ENCODE results near the gene TGFBR3. TPM values are rescaled to one million over a fixed set of nuclear protein-coding genes. Genes with fewer than 3 reads are reported as not detected.

TGFBR3 gene
- total and polyA plus RNA-seq, 2 of the 13 experiments (the other 11 are each of a cell fraction or from before 2014, with no cell fraction given): 76.5 to 195 TPM

GRCh38 chr1:91854852-91855534 lies 31.0 kb downstream of the TGFBR3 start:
- ATAC-seq (no peak), DNase-seq (ENCODE audit: low spot score) (no peak), FAIRE-seq (no peak)
- Histone ChIP-seq H3K36me3 (replicated peaks in 1 of 2; ENCODE audit: control insufficient read depth in 1 of 2, insufficient read depth in 2 of 2, low read length in 2 of 2) (peaks cover 14 to 55% of the 10 kb centered on the region in 2 experiments), H3K79me2 (ENCODE audit: insufficient read depth, low read length) (peaks cover 92% of the 10 kb centered on the region), H3K4me2 (ENCODE audit: low read depth, low read length) (no peak overlapping the region), H3K9me3 (ENCODE audit: low read length) (no peaks in the 10 kb centered on the region), H4K20me1 (ENCODE audit: insufficient read depth, low read length) (peaks cover 34% of the 10 kb centered on the region), H3K4me3 (replicated peaks in 1 of 3; ENCODE audit: insufficient read depth in 1 of 3, low read depth in 2 of 3, low read length in 3 of 3) (no peak overlapping the region), H3K4me1 (ENCODE audit: insufficient read depth, low read length) (peaks cover 38% of the 10 kb centered on the region), H3K27ac (ENCODE audit: extremely low read length, insufficient read depth, low read length) (no peak overlapping the region), H3K27me3 (ENCODE audit: control insufficient read depth in 1 of 2, insufficient read depth in 2 of 2, low read length in 2 of 2) (no peaks in the 10 kb centered on the region), H3K9ac (ENCODE audit: insufficient read depth, low read depth, low read length) (no peak overlapping the region), H2AFZ (ENCODE audit: low read length) (no peak overlapping the region)
- CTCF ChIA-PET (ENCODE audit: low intra/inter-chr PET ratio, low total read pairs): no interaction called here
- POLR2A ChIA-PET: no interaction called here
- BruUV-seq (replicated peaks): no TSS peak
- in situ Hi-C loops (cut with HindIII; ENCODE audit: extremely low pct_ligation_motif_present, low pct_unique_long_range_greater_than_20kb): no loop called here
- intact Hi-C loops (cut with micrococcal nuclease; ENCODE audit: unreplicated experiment): no loop called here
- TF ChIP-seq RBM22 (optimal IDR thresholded peaks at IDR 0.05; ENCODE audit: low read length) (peak; percentile 68), ZKSCAN8 (CRISPR knock-in tag; IDR thresholded peaks at IDR 0.05; ENCODE audit: borderline replicate concordance) (no peak), ATAD3A (CRISPR knock-in tag; IDR thresholded peaks at IDR 0.05) (no peak), GABPA (IDR thresholded peaks at IDR 0.05; ENCODE audit: low read depth, low read length) (no peak), GABPA (CRISPR knock-in tag; IDR thresholded peaks at IDR 0.05; ENCODE audit: low read depth) (no peak), ZNF773 (CRISPR knock-in tag; IDR thresholded peaks at IDR 0.05; ENCODE audit: borderline replicate concordance) (no peak), RFXAP (CRISPR knock-in tag; IDR thresholded peaks at IDR 0.05; ENCODE audit: borderline replicate concordance) (no peak), ETS1 (CRISPR knock-in tag; IDR thresholded peaks at IDR 0.05) (no peak), ZNF580 (CRISPR knock-in tag; IDR thresholded peaks at IDR 0.05; ENCODE audit: borderline replicate concordance, low read depth) (no peak), ZNF607 (CRISPR knock-in tag; IDR thresholded peaks at IDR 0.05; ENCODE audit: borderline replicate concordance) (no peak), MTERF4 (CRISPR knock-in tag; IDR thresholded peaks at IDR 0.05) (no peak), KIAA2018 (CRISPR knock-in tag; IDR thresholded peaks at IDR 0.05; ENCODE audit: borderline replicate concordance) (no peak), CCDC6 (CRISPR knock-in tag; IDR thresholded peaks at IDR 0.05) (0 out of 2 replicates have a peak, but pooled peaks have one; percentile 21), ATF7-NPFF (CRISPR knock-in tag; IDR thresholded peaks at IDR 0.05; ENCODE audit: low read depth) (no peak), BRD4 (CRISPR knock-in tag; IDR thresholded peaks at IDR 0.05) (no peak)
- WGBS (ENCODE audit: low lambda C conversion rate): 60% methylated on average over 3 of the region's 3 CpGs
